Body of pancreas (tissue), 4 donors: Measurements from ENCODE around the gene THAP2.

Source experiments
- CTCF ChIP-seq, 7 experiments: fragments of 450-650 bp in 4 of 7; fragments of 200-600 bp in 3 of 7; sonication (generic) in 3 of 7; IDR thresholded peaks; one replicate each; pipeline ENCODE4 v1.5.1; 2016 to 2019; ENCODE audit warnings: antibody characterized with exemption in 7 of 7
- POLR2A ChIP-seq, 3 donors: fragments of 450-650 bp; IDR thresholded peaks; one replicate each; pipeline ENCODE4 v1.6.1; 2016; ENCODE audit warnings: antibody characterized with exemption in 3 of 3, mild to moderate bottlenecking in 2 of 3

GRCh38 chr12:71662849-71663560 is 1.1 kb upstream of the THAP2 start:
- TF ChIP-seq POLR2A (IDR thresholded peaks at IDR 0.05), result no peak
- no peak for TF ChIP-seq CTCF (IDR thresholded peaks at IDR 0.05)
